ENCODE data around the gene TBCD.

TBCD gene

DNA sequence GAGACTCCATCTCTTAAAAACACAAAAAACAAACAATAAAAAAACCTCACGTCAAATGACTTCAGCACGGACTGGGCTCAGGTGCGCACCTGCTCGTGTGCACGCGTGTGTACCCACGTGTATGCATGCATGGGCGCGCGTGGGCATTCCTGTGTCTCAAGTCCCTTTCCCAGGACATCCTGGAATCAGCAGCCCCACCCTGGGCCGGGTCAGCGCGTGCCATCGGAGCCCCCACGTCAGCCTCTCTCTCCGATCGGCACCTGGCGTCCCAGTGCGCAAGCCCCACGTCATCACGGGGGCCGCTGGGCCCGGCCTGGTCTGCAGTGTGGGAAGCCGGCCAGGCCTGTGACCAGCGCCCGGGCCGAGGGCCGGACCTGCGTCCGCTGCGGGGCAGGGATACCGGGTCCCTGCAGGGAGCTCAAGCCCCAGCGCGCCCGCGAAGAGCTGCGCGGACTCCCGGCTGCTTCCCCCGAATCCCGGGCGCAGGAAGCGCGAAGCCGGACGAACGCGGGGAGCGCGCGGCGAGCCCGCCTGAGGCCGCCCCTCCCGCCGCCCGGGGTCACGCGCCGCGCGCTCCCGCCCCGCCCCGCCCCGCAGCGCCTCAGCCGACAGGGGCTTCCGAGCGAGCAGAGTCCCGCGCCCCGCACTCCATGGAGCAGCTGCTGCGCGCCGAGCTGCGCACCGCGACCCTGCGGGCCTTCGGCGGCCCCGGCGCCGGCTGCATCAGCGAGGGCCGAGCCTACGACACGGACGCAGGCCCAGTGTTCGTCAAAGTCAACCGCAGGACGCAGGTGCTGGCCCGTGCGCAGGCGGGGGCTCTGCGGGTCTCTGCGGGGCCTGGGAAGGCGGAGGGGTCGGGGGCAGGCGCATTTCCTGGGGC lies 16.6 kb upstream of the TBCD start, which contains the start of gene FN3K (continued):
- TF ChIP-seq, protein P1, sequence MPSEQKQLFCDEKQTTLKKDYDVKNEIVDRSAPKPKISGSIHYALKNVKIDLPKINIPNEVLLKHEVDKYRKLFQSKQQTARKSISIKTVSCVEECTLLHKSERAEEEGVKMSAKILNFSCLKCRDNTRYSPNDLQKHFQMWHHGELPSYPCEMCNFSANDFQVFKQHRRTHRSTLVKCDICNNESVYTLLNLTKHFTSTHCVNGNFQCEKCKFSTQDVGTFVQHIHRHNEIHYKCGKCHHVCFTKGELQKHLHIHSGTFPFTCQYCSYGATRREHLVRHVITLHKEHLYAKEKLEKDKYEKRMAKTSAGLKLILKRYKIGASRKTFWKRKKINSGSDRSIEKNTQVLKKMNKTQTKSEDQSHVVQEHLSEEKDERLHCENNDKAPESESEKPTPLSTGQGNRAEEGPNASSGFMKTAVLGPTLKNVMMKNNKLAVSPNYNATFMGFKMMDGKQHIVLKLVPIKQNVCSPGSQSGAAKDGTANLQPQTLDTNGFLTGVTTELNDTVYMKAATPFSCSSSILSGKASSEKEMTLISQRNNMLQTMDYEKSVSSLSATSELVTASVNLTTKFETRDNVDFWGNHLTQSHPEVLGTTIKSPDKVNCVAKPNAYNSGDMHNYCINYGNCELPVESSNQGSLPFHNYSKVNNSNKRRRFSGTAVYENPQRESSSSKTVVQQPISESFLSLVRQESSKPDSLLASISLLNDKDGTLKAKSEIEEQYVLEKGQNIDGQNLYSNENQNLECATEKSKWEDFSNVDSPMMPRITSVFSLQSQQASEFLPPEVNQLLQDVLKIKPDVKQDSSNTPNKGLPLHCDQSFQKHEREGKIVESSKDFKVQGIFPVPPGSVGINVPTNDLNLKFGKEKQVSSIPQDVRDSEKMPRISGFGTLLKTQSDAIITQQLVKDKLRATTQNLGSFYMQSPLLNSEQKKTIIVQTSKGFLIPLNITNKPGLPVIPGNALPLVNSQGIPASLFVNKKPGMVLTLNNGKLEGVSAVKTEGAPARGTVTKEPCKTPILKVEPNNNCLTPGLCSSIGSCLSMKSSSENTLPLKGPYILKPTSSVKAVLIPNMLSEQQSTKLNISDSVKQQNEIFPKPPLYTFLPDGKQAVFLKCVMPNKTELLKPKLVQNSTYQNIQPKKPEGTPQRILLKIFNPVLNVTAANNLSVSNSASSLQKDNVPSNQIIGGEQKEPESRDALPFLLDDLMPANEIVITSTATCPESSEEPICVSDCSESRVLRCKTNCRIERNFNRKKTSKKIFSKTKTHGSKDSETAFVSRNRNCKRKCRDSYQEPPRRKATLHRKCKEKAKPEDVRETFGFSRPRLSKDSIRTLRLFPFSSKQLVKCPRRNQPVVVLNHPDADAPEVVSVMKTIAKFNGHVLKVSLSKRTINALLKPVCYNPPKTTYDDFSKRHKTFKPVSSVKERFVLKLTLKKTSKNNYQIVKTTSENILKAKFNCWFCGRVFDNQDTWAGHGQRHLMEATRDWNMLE (tag by site-specific recombination; conservative IDR thresholded peaks at IDR 0.05; ENCODE audit: low read depth), result no peak
- TF ChIP-seq ZFP41 (tag by site-specific recombination; IDR thresholded peaks at IDR 0.05; ENCODE audit: borderline replicate concordance) (no peak), REPIN1 (tag by site-specific recombination; IDR thresholded peaks at IDR 0.05; ENCODE audit: low read depth) (no peak)

GRCh38 chr17:82736511-82737185 lies 15.2 kb upstream of the TBCD start:
- POLR2A ChIA-PET, result no interaction called here
- no peak overlapping the region for H3K27ac ChIP-seq (ENCODE audit: extremely low read depth, low read depth, low read length)

GRCh38 chr17:82737967-82738877 lies 13.6 kb upstream of the TBCD start:
- ChIA-PET POLR2A (interaction anchor here (0.6 to 0.8 kb wide), 2 partner anchors 19 to 22 kb away, joined by 3 to 5 read pairs; partner anchors contain the start of gene FN3KRP), CTCF (interaction anchor here (0.7 kb wide), 1 partner anchor 300 kb away, joined by 5 read pairs; no protein-coding TSS in a partner anchor)
- peaks cover 13 to 40% of the 10 kb centered on the region in 2 experiments for H3K36me3 ChIP-seq (ENCODE audit: control insufficient read depth in 2 of 2, insufficient read depth in 1 of 2, low read length in 2 of 2)
- no peaks in the 10 kb centered on the region for H3K4me1 ChIP-seq (ENCODE audit: control insufficient read depth, insufficient read depth, low read length)
- no peak overlapping the region for H3K4me3 ChIP-seq (ENCODE audit: low read depth, low read length)
- H3K9me3 ChIP-seq (ENCODE audit: control insufficient read depth, insufficient read depth, low read depth, low read length), result no peaks in the 10 kb centered on the region
- H3K27ac ChIP-seq (ENCODE audit: extremely low read depth, low read depth, low read length), result no peak overlapping the region
- TF ChIP-seq EGR2 (tag by site-specific recombination; IDR thresholded peaks at IDR 0.05; ENCODE audit: low read depth) (peak; percentile 31; the same call in 1 of the 2 replicates), AEBP2 (tag by site-specific recombination; IDR thresholded peaks at IDR 0.05; ENCODE audit: borderline replicate concordance) (no peak), REPIN1 (tag by site-specific recombination; IDR thresholded peaks at IDR 0.05; ENCODE audit: low read depth) (no peak), ZFHX2 (tag by site-specific recombination; conservative IDR thresholded peaks at IDR 0.05) (peak; percentile 34; the same call in 1 of the 2 replicates), ZBTB26 (tag by site-specific recombination; optimal IDR thresholded peaks at IDR 0.05) (no peak)

More at GRCh38 chr17:82736511-82737185, 15.2 kb upstream of the TBCD start:
- CTCF ChIA-PET, result no interaction called here
- TF ChIP-seq ZBTB26 (tag by site-specific recombination; optimal IDR thresholded peaks at IDR 0.05) (no peak), ZNF404 (tag by site-specific recombination; IDR thresholded peaks at IDR 0.05) (no peak), ZNF777 (tag by site-specific recombination; IDR thresholded peaks at IDR 0.05; ENCODE audit: borderline replicate concordance) (no peak), ZNF248 (tag by site-specific recombination; IDR thresholded peaks at IDR 0.05) (no peak), ZBTB8A (tag by site-specific recombination; IDR thresholded peaks at IDR 0.05) (no peak), EGR2 (tag by site-specific recombination; IDR thresholded peaks at IDR 0.05; ENCODE audit: low read depth) (no peak)
- TF ChIP-seq, protein P2, sequence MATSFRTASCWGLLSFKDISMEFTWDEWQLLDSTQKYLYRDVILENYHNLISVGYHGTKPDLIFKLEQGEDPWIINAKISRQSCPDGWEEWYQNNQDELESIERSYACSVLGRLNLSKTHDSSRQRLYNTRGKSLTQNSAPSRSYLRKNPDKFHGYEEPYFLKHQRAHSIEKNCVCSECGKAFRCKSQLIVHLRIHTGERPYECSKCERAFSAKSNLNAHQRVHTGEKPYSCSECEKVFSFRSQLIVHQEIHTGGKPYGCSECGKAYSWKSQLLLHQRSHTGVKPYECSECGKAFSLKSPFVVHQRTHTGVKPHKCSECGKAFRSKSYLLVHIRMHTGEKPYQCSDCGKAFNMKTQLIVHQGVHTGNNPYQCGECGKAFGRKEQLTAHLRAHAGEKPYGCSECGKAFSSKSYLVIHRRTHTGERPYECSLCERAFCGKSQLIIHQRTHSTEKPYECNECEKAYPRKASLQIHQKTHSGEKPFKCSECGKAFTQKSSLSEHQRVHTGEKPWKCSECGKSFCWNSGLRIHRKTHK (tag by site-specific recombination; IDR thresholded peaks at IDR 0.05), result no peak
- Histone ChIP-seq H3K4me1 (ENCODE audit: control insufficient read depth, insufficient read depth, low read length) (no peaks in the 10 kb centered on the region), H3K36me3 (ENCODE audit: control insufficient read depth in 2 of 2, insufficient read depth in 1 of 2, low read length in 2 of 2) (peaks cover 9 to 43% of the 10 kb centered on the region in 2 experiments; a peak in 2 of 3 replicates), H3K4me3 (ENCODE audit: low read depth, low read length) (no peak overlapping the region), H3K9me3 (ENCODE audit: control insufficient read depth, insufficient read depth, low read depth, low read length) (no peaks in the 10 kb centered on the region)

Data from HEK293 (cell line).